Neural cell (in vitro differentiated cells): ENCODE data around the gene ASCC1. TPM values are rescaled to one million over a fixed set of nuclear protein-coding genes. Genes with fewer than 3 reads are reported as not detected.
A peak's percentile ranks its signal among the peaks of the same experiment; 100 is the strongest.

Source experiments
- H2AFZ ChIP-seq: fragments of 200-600, 300-800 bp; sonication (generic), shearing (Covaris generic); 2 replicates; pipeline ENCODE4 v1.6.0; 2014; ENCODE audit warnings: low read depth, mild to moderate bottlenecking, antibody characterized with exemption, low read length, moderate library complexity
- H3F3A ChIP-seq: fragments of 200-600 bp; shearing (Covaris generic); 2 replicates; pipeline ENCODE4 v1.6.1; 2016; ENCODE audit warnings: mild to moderate bottlenecking, moderate library complexity, mixed read lengths, antibody characterized with exemption, low read length; ENCODE audit not compliant: insufficient read depth, poor library complexity, severe bottlenecking
- H3K27ac ChIP-seq: fragments of 200-600, 300-800 bp; sonication (generic), shearing (Covaris generic); 2 replicates; pipeline ENCODE4 v1.5.1; 2014; ENCODE audit warnings: mild to moderate bottlenecking, low read length, moderate library complexity
- H3K27me3 ChIP-seq: fragments of 300-800, 200-600 bp; sonication (generic), shearing (Covaris generic); 2 replicates; pipeline ENCODE4 v1.6.0; 2014; ENCODE audit warnings: mild to moderate bottlenecking, low read depth, low read length, moderate library complexity; ENCODE audit not compliant: insufficient read depth
- H3K36me3 ChIP-seq: fragments of 300-800, 200-600 bp; sonication (generic), shearing (Covaris generic); 2 replicates; pipeline ENCODE4 v1.5.1; 2014; ENCODE audit warnings: mild to moderate bottlenecking, antibody characterized with exemption, low read length, moderate library complexity; ENCODE audit not compliant: insufficient read depth
- H3K4me2 ChIP-seq: fragments of 300-800, 200-600 bp; sonication (generic), shearing (Covaris generic); 2 replicates; pipeline ENCODE4 v1.6.0; 2014; ENCODE audit warnings: mild to moderate bottlenecking, low read length
- H3K4me3 ChIP-seq: fragments of 300-800, 200-600 bp; sonication (generic), shearing (Covaris generic); 2 replicates; pipeline ENCODE4 v1.5.1; 2014; ENCODE audit warnings: mild to moderate bottlenecking, low read length, moderate library complexity
- H3K79me2 ChIP-seq: fragments of 200-600 bp; shearing (Covaris generic); replicated peaks from 2 replicates; pipeline ENCODE4 v1.6.0; 2014; ENCODE audit warnings: mild to moderate bottlenecking, low read length, moderate library complexity; ENCODE audit not compliant: insufficient read depth
- H3K9ac ChIP-seq: fragments of 300-800, 200-600 bp; sonication (generic), shearing (Covaris generic); 2 replicates; pipeline ENCODE4 v1.6.1; 2016; ENCODE audit warnings: mild to moderate bottlenecking, low read length, mixed read lengths
- H3K9me2 ChIP-seq: fragments of 200-600 bp; shearing (Covaris generic); 2 replicates; pipeline ENCODE4 v1.6.1; 2016; ENCODE audit warnings: mild to moderate bottlenecking, low read length, mixed read lengths; ENCODE audit not compliant: insufficient read depth
- H3K9me3 ChIP-seq: fragments of 200-600, 300-800 bp; sonication (generic), shearing (Covaris generic); 2 replicates; pipeline ENCODE4 v1.6.1; 2016; ENCODE audit warnings: mild to moderate bottlenecking, mixed run types, low read length, moderate library complexity, mixed read lengths
- H4K20me1 ChIP-seq: fragments of 200-600 bp; shearing (Covaris generic); 2 replicates; pipeline ENCODE4 v1.6.1; 2016; ENCODE audit warnings: mild to moderate bottlenecking, mixed run types; ENCODE audit not compliant: insufficient read depth
- EP300 ChIP-seq: fragments of 450-650 bp; conservative IDR thresholded peaks from 2 replicates; pipeline ENCODE4 v1.6.1; 2014; ENCODE audit warnings: antibody characterized with exemption, mild to moderate bottlenecking, moderate library complexity; ENCODE audit not compliant: poor library complexity, severe bottlenecking
- EZH2 ChIP-seq: fragments of 200-600, 300-800 bp; shearing (Covaris generic), sonication (generic); IDR thresholded peaks from 2 replicates; pipeline ENCODE4 v1.6.1; 2014; ENCODE audit warnings: antibody characterized with exemption, low read length, borderline replicate concordance, mild to moderate bottlenecking; ENCODE audit not compliant: insufficient read depth, poor library complexity, severe bottlenecking
- MXI1 ChIP-seq: fragments of 450-650 bp; conservative IDR thresholded peaks from 2 replicates; pipeline ENCODE4 v1.6.1; 2014; ENCODE audit warnings: antibody characterized with exemption, mild to moderate bottlenecking; ENCODE audit not compliant: poor library complexity, severe bottlenecking
- POLR2AphosphoS5 ChIP-seq: IDR thresholded peaks from 2 replicates; pipeline ENCODE4 v1.6.1; 2012
- RAD21 ChIP-seq: fragments of 450-650 bp; conservative IDR thresholded peaks from 2 replicates; pipeline ENCODE4 v1.6.1; 2014; ENCODE audit warnings: antibody characterized with exemption, mild to moderate bottlenecking, moderate library complexity
- SMC3 ChIP-seq: fragments of 450-650 bp; conservative IDR thresholded peaks from 2 replicates; pipeline ENCODE4 v1.6.1; 2014; ENCODE audit warnings: antibody characterized with exemption, mild to moderate bottlenecking, moderate library complexity; ENCODE audit not compliant: poor library complexity
- TAF1 ChIP-seq: IDR thresholded peaks from 2 replicates; pipeline ENCODE4 v1.6.1; 2012; ENCODE audit warnings: low read depth
- polyA plus RNA-seq: library from polyadenylated mRNA; depleted of rRNA; stranded (reverse); fragments of >200 nt; gene quantifications from 2 replicates; pipeline ENCODE4 v1.2.3, GENCODE V29; 2014
- TF ChIP-seq, protein P1 (sequence below): IDR thresholded peaks from 2 replicates; pipeline ENCODE4 v1.6.1; 2012; ENCODE audit warnings: borderline replicate concordance
- TF ChIP-seq, protein P2 (sequence below): fragments of 450-650 bp; IDR thresholded peaks from 2 replicates; pipeline ENCODE4 v1.5.1; 2014; ENCODE audit warnings: antibody characterized with exemption, mild to moderate bottlenecking, moderate library complexity; ENCODE audit not compliant: poor library complexity, severe bottlenecking

The ASCC1 gene
- polyA plus RNA-seq, 1 donor from 2014 or later = 39.6 TPM

- Histone ChIP-seq H2AFZ (no peak overlapping the region), H3K27ac (no peak overlapping the region), H3K9me3 (no peaks in the 10 kb centered on the region), H3K9ac (no peak overlapping the region), H3K27me3 (no peaks in the 10 kb centered on the region), H3K79me2 (no peaks in the 10 kb centered on the region), H3K4me2 (no peak overlapping the region), H3K36me3 (no peaks in the 10 kb centered on the region), H3K4me3 (no peak overlapping the region), H4K20me1 (no peaks in the 10 kb centered on the region), H3F3A (no peaks in the 10 kb centered on the region), H3K9me2 (peaks cover 5% of the 10 kb centered on the region)
- TF ChIP-seq POLR2AphosphoS5 (peak; percentile 46), MXI1 (no peak), TAF1 (no peak), RAD21 (no peak)
Observed at GRCh38 chr10:72177454-72177853, 38.6 kb downstream of the ASCC1 start.

DNA sequence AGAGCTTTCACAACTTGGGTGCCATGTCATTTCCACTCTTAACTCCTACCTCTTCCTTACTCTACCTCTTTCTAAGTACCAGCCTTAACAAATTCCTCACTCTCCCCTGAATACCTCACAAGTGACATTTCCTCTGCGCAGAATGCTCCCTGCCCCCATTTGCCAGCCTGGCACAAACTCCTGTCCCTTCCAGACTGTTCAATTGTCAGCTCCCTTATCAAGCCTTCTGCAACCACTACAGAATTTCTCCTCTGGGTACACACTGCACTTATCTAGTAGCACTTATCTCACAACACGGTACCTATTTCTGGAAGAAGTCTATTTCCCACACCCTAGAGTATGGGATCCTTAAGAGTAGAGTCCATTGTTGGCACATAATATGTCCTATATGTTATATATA, 39.4 kb downstream of the ASCC1 start:
- no peaks in the 10 kb centered on the region for H3K9me3 ChIP-seq
- H3K27me3 ChIP-seq = no peaks in the 10 kb centered on the region
- no peak overlapping the region for H3K4me2 ChIP-seq
- no peaks in the 10 kb centered on the region for H4K20me1 ChIP-seq
- peaks cover 5% of the 10 kb centered on the region for H3K9me2 ChIP-seq
- TF ChIP-seq MXI1 (no peak), EZH2 (no peak), EP300 (no peak), TAF1 (no peak), RAD21 (no peak), POLR2AphosphoS5 (no peak), SMC3 (no peak)
- TF ChIP-seq, protein P1, sequence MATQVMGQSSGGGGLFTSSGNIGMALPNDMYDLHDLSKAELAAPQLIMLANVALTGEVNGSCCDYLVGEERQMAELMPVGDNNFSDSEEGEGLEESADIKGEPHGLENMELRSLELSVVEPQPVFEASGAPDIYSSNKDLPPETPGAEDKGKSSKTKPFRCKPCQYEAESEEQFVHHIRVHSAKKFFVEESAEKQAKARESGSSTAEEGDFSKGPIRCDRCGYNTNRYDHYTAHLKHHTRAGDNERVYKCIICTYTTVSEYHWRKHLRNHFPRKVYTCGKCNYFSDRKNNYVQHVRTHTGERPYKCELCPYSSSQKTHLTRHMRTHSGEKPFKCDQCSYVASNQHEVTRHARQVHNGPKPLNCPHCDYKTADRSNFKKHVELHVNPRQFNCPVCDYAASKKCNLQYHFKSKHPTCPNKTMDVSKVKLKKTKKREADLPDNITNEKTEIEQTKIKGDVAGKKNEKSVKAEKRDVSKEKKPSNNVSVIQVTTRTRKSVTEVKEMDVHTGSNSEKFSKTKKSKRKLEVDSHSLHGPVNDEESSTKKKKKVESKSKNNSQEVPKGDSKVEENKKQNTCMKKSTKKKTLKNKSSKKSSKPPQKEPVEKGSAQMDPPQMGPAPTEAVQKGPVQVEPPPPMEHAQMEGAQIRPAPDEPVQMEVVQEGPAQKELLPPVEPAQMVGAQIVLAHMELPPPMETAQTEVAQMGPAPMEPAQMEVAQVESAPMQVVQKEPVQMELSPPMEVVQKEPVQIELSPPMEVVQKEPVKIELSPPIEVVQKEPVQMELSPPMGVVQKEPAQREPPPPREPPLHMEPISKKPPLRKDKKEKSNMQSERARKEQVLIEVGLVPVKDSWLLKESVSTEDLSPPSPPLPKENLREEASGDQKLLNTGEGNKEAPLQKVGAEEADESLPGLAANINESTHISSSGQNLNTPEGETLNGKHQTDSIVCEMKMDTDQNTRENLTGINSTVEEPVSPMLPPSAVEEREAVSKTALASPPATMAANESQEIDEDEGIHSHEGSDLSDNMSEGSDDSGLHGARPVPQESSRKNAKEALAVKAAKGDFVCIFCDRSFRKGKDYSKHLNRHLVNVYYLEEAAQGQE = no peak
- TF ChIP-seq, protein P2, sequence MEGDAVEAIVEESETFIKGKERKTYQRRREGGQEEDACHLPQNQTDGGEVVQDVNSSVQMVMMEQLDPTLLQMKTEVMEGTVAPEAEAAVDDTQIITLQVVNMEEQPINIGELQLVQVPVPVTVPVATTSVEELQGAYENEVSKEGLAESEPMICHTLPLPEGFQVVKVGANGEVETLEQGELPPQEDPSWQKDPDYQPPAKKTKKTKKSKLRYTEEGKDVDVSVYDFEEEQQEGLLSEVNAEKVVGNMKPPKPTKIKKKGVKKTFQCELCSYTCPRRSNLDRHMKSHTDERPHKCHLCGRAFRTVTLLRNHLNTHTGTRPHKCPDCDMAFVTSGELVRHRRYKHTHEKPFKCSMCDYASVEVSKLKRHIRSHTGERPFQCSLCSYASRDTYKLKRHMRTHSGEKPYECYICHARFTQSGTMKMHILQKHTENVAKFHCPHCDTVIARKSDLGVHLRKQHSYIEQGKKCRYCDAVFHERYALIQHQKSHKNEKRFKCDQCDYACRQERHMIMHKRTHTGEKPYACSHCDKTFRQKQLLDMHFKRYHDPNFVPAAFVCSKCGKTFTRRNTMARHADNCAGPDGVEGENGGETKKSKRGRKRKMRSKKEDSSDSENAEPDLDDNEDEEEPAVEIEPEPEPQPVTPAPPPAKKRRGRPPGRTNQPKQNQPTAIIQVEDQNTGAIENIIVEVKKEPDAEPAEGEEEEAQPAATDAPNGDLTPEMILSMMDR = no peak
- no peaks in the 10 kb centered on the region for H3F3A ChIP-seq
- H2AFZ ChIP-seq = no peak overlapping the region
- no peaks in the 10 kb centered on the region for H3K79me2 ChIP-seq
- H3K27ac ChIP-seq = no peak overlapping the region
- no peak overlapping the region for H3K9ac ChIP-seq
- H3K36me3 ChIP-seq = no peaks in the 10 kb centered on the region
- H3K4me3 ChIP-seq = no peak overlapping the region

DNA sequence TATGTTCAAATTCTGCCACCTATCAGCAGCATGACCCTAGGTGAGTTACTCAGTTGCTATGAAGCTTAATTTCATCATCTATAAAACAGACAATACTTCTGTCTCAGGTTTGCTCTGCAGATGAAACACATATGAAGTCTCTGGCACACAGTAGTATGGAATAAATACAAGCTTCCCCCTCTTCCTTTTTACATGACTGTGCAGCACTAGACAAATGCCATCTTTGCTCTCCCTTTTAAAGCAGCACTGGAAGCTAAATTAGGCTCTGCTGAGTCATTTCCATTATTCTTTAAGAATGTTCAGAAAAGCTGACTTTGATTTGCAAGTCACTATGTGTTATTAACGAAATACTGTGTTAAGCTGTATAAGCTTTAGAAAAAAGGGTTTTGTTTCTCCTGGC, 40.9 kb downstream of the ASCC1 start:
- H3K4me2 ChIP-seq = no peak overlapping the region

More for the DNA sequence above, 40.9 kb downstream of the ASCC1 start:
- no peak overlapping the region for H3K27ac ChIP-seq
- H3K79me2 ChIP-seq = no peaks in the 10 kb centered on the region
- H2AFZ ChIP-seq = no peak overlapping the region
- H4K20me1 ChIP-seq = no peaks in the 10 kb centered on the region
- no peaks in the 10 kb centered on the region for H3F3A ChIP-seq
- peaks cover 5% of the 10 kb centered on the region for H3K9me2 ChIP-seq
- no peak overlapping the region for H3K4me3 ChIP-seq
- no peaks in the 10 kb centered on the region for H3K27me3 ChIP-seq
- H3K9me3 ChIP-seq = no peaks in the 10 kb centered on the region
- H3K9ac ChIP-seq = no peak overlapping the region
- TF ChIP-seq POLR2AphosphoS5 = no peak
- no peak for TF ChIP-seq EZH2
- TF ChIP-seq, protein P2 = no peak
- no peak for TF ChIP-seq MXI1
- TF ChIP-seq, protein P1 = no peak
- TF ChIP-seq SMC3 = no peak
- TF ChIP-seq TAF1 = no peak
- TF ChIP-seq EP300 = no peak
- no peak for TF ChIP-seq RAD21
- no peaks in the 10 kb centered on the region for H3K36me3 ChIP-seq
